Activated gamma-delta T cell treated with Interleukin-2 at 50 U/mL for 16 hours (primary cell): ENCODE measurements around the gene TGM2.

Experiments
- DNase-seq: peaks from one replicate; pipeline ENCODE4 v3.0.0-alpha.2; 2020

Gene TGM2

GRCh38 chr20:38199501-38200390 lies 34.7 kb upstream of the TGM2 start:
- DNase-seq, result no peak

GRCh38 chr20:38198238-38198861 lies 33.3 kb upstream of the TGM2 start:
- DNase-seq, result no peak

- DNase-seq, result no peak
Measured at GRCh38 chr20:38197619-38198018, 32.5 kb upstream of the TGM2 start.

GRCh38 chr20:38197217-38197616 lies 32.1 kb upstream of the TGM2 start:
- no peak for DNase-seq

- no peak for DNase-seq
Measured at GRCh38 chr20:38196592-38196991, 31.5 kb upstream of the TGM2 start.

GRCh38 chr20:38196076-38196475 lies 31.0 kb upstream of the TGM2 start:
- DNase-seq, result no peak

GRCh38 chr20:38195521-38195920 lies 30.5 kb upstream of the TGM2 start:
- no peak for DNase-seq

GRCh38 chr20:38194971-38195504 lies 30.0 kb upstream of the TGM2 start:
- no peak for DNase-seq

- no peak for DNase-seq
Measured at GRCh38 chr20:38193586-38194105, 28.6 kb upstream of the TGM2 start.

- DNase-seq, result no peak
Measured at GRCh38 chr20:38192323-38192885, 27.3 kb upstream of the TGM2 start.

- no peak for DNase-seq
Measured at GRCh38 chr20:38191654-38192053, 26.6 kb upstream of the TGM2 start.

GRCh38 chr20:38190936-38191371 lies 25.9 kb upstream of the TGM2 start:
- no peak for DNase-seq

GRCh38 chr20:38190166-38190565 lies 25.1 kb upstream of the TGM2 start:
- no peak for DNase-seq

- no peak for DNase-seq
Measured at GRCh38 chr20:38187517-38187916, 22.4 kb upstream of the TGM2 start.

- DNase-seq, result no peak
Measured at GRCh38 chr20:38186788-38187221, 21.7 kb upstream of the TGM2 start.

- DNase-seq, result no peak
Measured at GRCh38 chr20:38184101-38184500, 19.0 kb upstream of the TGM2 start.

GRCh38 chr20:38181971-38182370 lies 16.9 kb upstream of the TGM2 start:
- DNase-seq, result no peak

- no peak for DNase-seq
Measured at GRCh38 chr20:38181207-38181801, 16.2 kb upstream of the TGM2 start.

- no peak for DNase-seq
Measured at GRCh38 chr20:38180781-38181180, 15.7 kb upstream of the TGM2 start.

GRCh38 chr20:38179846-38180245 lies 14.8 kb upstream of the TGM2 start:
- DNase-seq, result no peak

GRCh38 chr20:38178581-38178980 lies 13.5 kb upstream of the TGM2 start:
- no peak for DNase-seq

- no peak for DNase-seq
Measured at GRCh38 chr20:38178065-38178491, 13.0 kb upstream of the TGM2 start.

GRCh38 chr20:38177201-38177600 lies 12.1 kb upstream of the TGM2 start:
- no peak for DNase-seq
